HepG2 (cell line): Measurements from ENCODE around the gene INHBE.

Experiments used
- KLF11 ChIP-seq: IDR thresholded peaks from 2 replicates; pipeline ENCODE4 v1.6.1; 2016; ENCODE audit warnings: missing compliant biosample characterization
- MED1 ChIP-seq: sonication (generic); formaldehyde crosslinking; IDR thresholded peaks from 2 replicates; pipeline ENCODE4 v1.4.0; 2020; ENCODE audit warnings: missing genetic modification reagents
- RXRA ChIP-seq: sonication (generic); formaldehyde crosslinking; IDR thresholded peaks from 2 replicates; pipeline ENCODE4 v1.5.1; 2020; ENCODE audit warnings: missing genetic modification reagents
- SOX6 ChIP-seq, 2 experiments: fragments of 450-650 bp in 1 of 2; sonication (generic) in 1 of 2; formaldehyde crosslinking in 1 of 2; IDR thresholded peaks; 2 replicates each; pipeline versions ENCODE4 v1.4.0 to v1.6.1; 2017 to 2020; ENCODE audit warnings: antibody characterized with exemption in 1 of 2, mild to moderate bottlenecking in 1 of 2, missing genetic modification reagents in 1 of 2
- SUZ12 ChIP-seq: fragments of 150-350 bp; IDR thresholded peaks from 2 replicates; pipeline ENCODE4 v1.6.1; 2014; ENCODE audit warnings: low read depth, low read length
- ZEB1 ChIP-seq: IDR thresholded peaks from 2 replicates; pipeline ENCODE4 v1.6.1; 2012; ENCODE audit warnings: mild to moderate bottlenecking, low read depth, inconsistent platforms; ENCODE audit not compliant: insufficient replicate concordance
- ZGPAT ChIP-seq: IDR thresholded peaks from 2 replicates; pipeline ENCODE4 v1.6.1; 2016; ENCODE audit warnings: mild to moderate bottlenecking
- ZNF143 ChIP-seq: sonication (generic); formaldehyde crosslinking; IDR thresholded peaks from 2 replicates; pipeline ENCODE4 v1.4.0; 2020; ENCODE audit warnings: missing genetic modification reagents
- ZNF20 ChIP-seq: sonication (generic); formaldehyde crosslinking; IDR thresholded peaks from 2 replicates; pipeline ENCODE4 v1.4.0; 2020; ENCODE audit warnings: mild to moderate bottlenecking, moderate library complexity, missing genetic modification reagents

DNA sequence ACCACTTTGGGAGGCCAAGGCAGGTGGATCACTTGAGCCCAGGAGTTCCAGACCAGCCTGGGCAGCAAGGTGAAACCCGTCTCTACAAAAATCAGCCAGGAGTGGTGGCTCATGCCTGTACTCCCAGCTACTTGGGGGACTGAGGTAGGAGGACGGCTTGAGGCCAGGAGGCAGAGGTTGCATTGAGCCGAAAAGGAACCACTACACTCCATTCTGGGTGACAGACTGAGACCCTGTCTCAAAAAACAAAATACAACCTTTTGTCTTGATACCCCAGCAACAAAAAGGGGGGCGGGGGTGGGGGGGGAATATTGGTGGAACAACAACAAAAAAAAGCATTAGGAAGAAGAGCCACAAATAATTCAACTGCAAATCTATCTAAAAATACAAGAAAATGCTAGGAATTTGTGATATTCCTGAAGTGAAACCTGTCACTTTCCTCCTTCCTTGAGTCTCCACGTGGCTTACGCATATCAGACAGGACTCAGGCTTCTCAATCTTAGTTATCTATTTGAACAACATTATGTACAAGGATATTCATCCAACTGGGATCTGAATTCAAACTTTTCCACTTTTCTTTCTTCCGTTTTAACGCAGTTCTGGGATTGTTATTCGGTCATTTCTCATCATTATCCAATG lies 25.5 kb upstream of the INHBE start:
- no peak for TF ChIP-seq RXRA (CRISPR knock-in tag)
- TF ChIP-seq SUZ12: no peak
- no peak for TF ChIP-seq ZGPAT (CRISPR knock-in tag)
- TF ChIP-seq SOX6 (IDR thresholded peaks at IDR 0.05): no peak
- no peak for TF ChIP-seq SOX6 (CRISPR knock-in tag; IDR thresholded peaks at IDR 0.05)
- no peak for TF ChIP-seq ZEB1
- TF ChIP-seq ZNF20 (CRISPR knock-in tag): no peak
- no peak for TF ChIP-seq ZNF143 (CRISPR knock-in tag)
- no peak for TF ChIP-seq KLF11 (CRISPR knock-in tag)
- no peak for TF ChIP-seq MED1 (CRISPR knock-in tag)
